ENCODE measurements around the gene SLC1A6.
"Not testable (repeated sequence)": the region's sequence is repeated elsewhere in the genome, so short reads cannot be mapped to it uniquely, and the experiment has no call there.

Gene SLC1A6

DNA sequence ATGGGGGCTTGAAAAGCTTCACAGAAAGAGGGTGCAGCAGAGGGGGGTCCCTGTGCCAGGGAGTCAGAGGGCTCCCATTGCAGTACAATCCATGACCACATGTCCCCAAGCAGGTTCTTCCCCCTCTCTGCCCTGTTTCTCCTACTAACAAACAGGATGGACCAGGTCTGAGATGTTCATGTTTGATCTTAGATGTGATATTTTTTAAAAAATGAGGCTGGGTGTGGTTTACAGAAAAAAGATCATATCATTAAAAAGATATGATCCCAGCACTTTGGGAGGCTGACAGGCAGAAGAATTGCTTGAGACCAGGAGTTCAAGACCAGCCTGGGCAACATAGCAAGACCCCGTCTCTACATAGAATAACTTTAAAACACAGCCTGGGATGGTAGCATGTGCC is 29.2 kb downstream of the SLC1A6 start:
- TF ChIP-seq, protein P1, sequence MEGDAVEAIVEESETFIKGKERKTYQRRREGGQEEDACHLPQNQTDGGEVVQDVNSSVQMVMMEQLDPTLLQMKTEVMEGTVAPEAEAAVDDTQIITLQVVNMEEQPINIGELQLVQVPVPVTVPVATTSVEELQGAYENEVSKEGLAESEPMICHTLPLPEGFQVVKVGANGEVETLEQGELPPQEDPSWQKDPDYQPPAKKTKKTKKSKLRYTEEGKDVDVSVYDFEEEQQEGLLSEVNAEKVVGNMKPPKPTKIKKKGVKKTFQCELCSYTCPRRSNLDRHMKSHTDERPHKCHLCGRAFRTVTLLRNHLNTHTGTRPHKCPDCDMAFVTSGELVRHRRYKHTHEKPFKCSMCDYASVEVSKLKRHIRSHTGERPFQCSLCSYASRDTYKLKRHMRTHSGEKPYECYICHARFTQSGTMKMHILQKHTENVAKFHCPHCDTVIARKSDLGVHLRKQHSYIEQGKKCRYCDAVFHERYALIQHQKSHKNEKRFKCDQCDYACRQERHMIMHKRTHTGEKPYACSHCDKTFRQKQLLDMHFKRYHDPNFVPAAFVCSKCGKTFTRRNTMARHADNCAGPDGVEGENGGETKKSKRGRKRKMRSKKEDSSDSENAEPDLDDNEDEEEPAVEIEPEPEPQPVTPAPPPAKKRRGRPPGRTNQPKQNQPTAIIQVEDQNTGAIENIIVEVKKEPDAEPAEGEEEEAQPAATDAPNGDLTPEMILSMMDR (conservative IDR thresholded peaks at IDR 0.05; ENCODE audit: low read depth, low read length): no peak
- no peaks in the 10 kb centered on the region for H3K4me1 ChIP-seq (ENCODE audit: low read depth, poor library complexity, severe bottlenecking)
- H3K9ac ChIP-seq: no peak overlapping the region
- H3K79me2 ChIP-seq (ENCODE audit: insufficient read depth, low read depth): no peaks in the 10 kb centered on the region
- no peaks in the 10 kb centered on the region; the same call in 1 of the 2 replicates for H3K27me3 ChIP-seq (ENCODE audit: insufficient read depth, low read depth)
- no peaks in the 10 kb centered on the region for H3K36me3 ChIP-seq (ENCODE audit: insufficient read depth)
- H4K20me1 ChIP-seq (ENCODE audit: insufficient read depth): no peaks in the 10 kb centered on the region
- no peak overlapping the region for H2AFZ ChIP-seq (ENCODE audit: low read depth)
- H3K4me2 ChIP-seq: no peak overlapping the region
- H3K27ac ChIP-seq: no peak overlapping the region
- H3K4me3 ChIP-seq (IDR thresholded peaks at IDR 0.05; ENCODE audit: insufficient read depth, low read depth, low read length): no peak overlapping the region

DNA sequence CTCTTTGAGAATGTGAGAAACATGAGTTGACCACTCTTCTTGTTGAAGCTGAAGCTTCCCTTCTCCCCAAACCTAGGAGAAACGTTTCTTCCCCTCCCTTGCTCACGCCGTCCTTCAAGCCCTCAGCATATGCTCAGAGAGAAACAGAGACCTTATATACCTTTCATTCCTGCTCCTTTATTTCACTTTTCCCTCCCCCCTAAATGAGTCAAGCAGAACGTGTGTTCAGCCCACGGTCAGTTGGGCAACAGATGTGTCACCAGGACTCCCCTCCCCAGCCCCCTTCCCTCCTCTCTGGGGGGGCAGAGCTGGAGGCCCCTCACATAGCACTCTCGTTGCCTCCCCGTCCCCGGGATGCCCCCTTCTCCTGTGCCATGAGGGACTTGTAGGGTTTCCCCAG is 29.8 kb downstream of the SLC1A6 start:
- Histone ChIP-seq H3K9ac (no peak overlapping the region), H3K27ac (no peak overlapping the region), H2AFZ (ENCODE audit: low read depth) (no peak overlapping the region), H3K4me3 (IDR thresholded peaks at IDR 0.05; ENCODE audit: insufficient read depth, low read depth, low read length) (no peak overlapping the region), H3K79me2 (ENCODE audit: insufficient read depth, low read depth) (no peaks in the 10 kb centered on the region), H3K27me3 (ENCODE audit: insufficient read depth, low read depth) (no peaks in the 10 kb centered on the region; the same call in 1 of the 2 replicates), H3K36me3 (ENCODE audit: insufficient read depth) (no peaks in the 10 kb centered on the region), H4K20me1 (ENCODE audit: insufficient read depth) (no peaks in the 10 kb centered on the region), H3K4me1 (ENCODE audit: low read depth, poor library complexity, severe bottlenecking) (no peaks in the 10 kb centered on the region), H3K4me2 (no peak overlapping the region)
- TF ChIP-seq, protein P1 (conservative IDR thresholded peaks at IDR 0.05; ENCODE audit: low read depth, low read length): no peak

DNA sequence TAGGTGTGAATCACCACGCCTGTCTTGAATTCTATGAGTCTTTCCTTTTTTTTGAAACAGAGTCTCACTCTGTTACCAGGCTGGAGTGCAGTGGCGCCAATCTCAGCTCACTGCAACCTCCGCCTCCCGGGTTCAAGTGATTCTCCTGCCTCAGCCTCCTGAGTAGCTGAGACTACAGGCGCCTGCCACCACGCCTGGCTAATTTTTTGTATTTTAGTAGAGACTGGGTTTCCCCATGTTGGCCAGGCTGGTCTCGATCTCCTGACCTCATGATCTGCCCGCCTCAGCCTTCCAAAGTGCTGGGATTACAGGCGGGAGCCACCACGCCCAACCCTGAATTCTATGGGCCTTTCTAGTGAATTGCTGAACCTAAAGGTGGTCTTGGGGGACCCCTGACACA is 30.3 kb downstream of the SLC1A6 start:
- not testable (repeated sequence) for H3K9ac ChIP-seq; H4K20me1 ChIP-seq (ENCODE audit: insufficient read depth); H3K4me1 ChIP-seq (ENCODE audit: low read depth, poor library complexity, severe bottlenecking); H3K4me3 ChIP-seq (IDR thresholded peaks at IDR 0.05; ENCODE audit: insufficient read depth, low read depth, low read length); H3K4me2 ChIP-seq; H3K79me2 ChIP-seq (ENCODE audit: insufficient read depth, low read depth); H3K27ac ChIP-seq; H3K36me3 ChIP-seq (ENCODE audit: insufficient read depth); H2AFZ ChIP-seq (ENCODE audit: low read depth); H3K27me3 ChIP-seq (ENCODE audit: insufficient read depth, low read depth)

DNA sequence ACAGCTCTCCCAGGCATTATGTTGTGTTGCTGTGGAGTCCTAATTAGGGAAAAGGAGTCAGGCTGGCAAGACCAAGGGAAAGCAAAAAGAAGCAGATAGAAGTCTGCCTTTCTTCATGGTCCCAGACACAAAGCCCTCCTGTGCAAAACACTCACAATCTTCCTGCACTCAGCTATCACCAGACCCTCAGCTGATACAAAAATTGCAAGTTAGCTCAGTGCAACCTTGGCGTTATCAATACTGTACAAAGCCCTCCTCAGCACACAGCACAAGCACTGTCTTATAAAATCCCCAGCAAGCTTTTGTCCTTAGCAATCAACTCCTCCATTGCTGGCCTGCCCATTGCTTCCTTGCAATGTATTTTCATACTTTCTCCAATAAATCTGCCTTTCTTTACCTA is 35.2 kb downstream of the SLC1A6 start:
- no peaks in the 10 kb centered on the region for H3K36me3 ChIP-seq (ENCODE audit: insufficient read depth)
- no peak overlapping the region for H3K27ac ChIP-seq
- H3K4me2 ChIP-seq: no peak overlapping the region
- no peaks in the 10 kb centered on the region for H3K4me1 ChIP-seq (ENCODE audit: low read depth, poor library complexity, severe bottlenecking)
- H3K27me3 ChIP-seq (ENCODE audit: insufficient read depth, low read depth): peaks cover 13% of the 10 kb centered on the region; the same call in 1 of the 2 replicates
- no peaks in the 10 kb centered on the region for H3K79me2 ChIP-seq (ENCODE audit: insufficient read depth, low read depth)
- no peak overlapping the region for H3K9ac ChIP-seq
- TF ChIP-seq, protein P1 (conservative IDR thresholded peaks at IDR 0.05; ENCODE audit: low read depth, low read length): no peak
- no peak overlapping the region for H3K4me3 ChIP-seq (IDR thresholded peaks at IDR 0.05; ENCODE audit: insufficient read depth, low read depth, low read length)
- no peak overlapping the region for H2AFZ ChIP-seq (ENCODE audit: low read depth)
- no peaks in the 10 kb centered on the region for H4K20me1 ChIP-seq (ENCODE audit: insufficient read depth)

DNA sequence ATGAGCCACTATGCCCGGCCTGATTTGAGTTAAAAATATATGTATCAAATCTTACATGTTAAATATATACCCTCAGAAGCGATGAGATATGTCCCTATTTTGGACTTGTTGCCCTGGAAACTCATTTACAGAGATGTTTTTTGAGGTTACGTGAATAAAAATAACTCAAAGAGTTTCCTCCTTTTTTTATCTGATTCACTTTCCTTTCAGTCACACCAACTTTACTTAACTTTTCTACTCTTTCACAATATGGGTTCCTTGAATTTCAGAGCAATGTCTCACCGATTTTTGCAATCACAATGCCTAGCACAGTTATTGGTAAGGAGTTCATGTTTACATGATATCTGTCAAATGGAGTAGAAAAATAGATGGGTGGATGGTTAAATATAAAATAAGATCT is 36.1 kb downstream of the SLC1A6 start:
- H2AFZ ChIP-seq (ENCODE audit: low read depth): no peak overlapping the region
- no peaks in the 10 kb centered on the region for H3K79me2 ChIP-seq (ENCODE audit: insufficient read depth, low read depth)
- H3K36me3 ChIP-seq (ENCODE audit: insufficient read depth): no peaks in the 10 kb centered on the region
- H4K20me1 ChIP-seq (ENCODE audit: insufficient read depth): no peaks in the 10 kb centered on the region
- H3K27me3 ChIP-seq (ENCODE audit: insufficient read depth, low read depth): peaks cover 15% of the 10 kb centered on the region; the same call in 1 of the 2 replicates
- TF ChIP-seq, protein P1 (conservative IDR thresholded peaks at IDR 0.05; ENCODE audit: low read depth, low read length): no peak
- no peak overlapping the region for H3K4me3 ChIP-seq (IDR thresholded peaks at IDR 0.05; ENCODE audit: insufficient read depth, low read depth, low read length)
- no peaks in the 10 kb centered on the region for H3K4me1 ChIP-seq (ENCODE audit: low read depth, poor library complexity, severe bottlenecking)
- H3K4me2 ChIP-seq: no peak overlapping the region
- H3K9ac ChIP-seq: no peak overlapping the region
- H3K27ac ChIP-seq: no peak overlapping the region
